Vagina (tissue), 2 donors: ENCODE measurements around the gene CNGB1. TPM values are rescaled to one million over a fixed set of nuclear protein-coding genes. Genes with fewer than 3 reads are reported as not detected.

ENCODE experiments used
- DNase-seq, 2 donors: peaks; one replicate each; pipeline ENCODE4 v3.0.0-alpha.2; 2017; ENCODE audit errors: extremely low spot score in 2 of 2
- H3K27ac ChIP-seq: fragments of 200-600 bp; sonication (generic); one replicate; pipeline ENCODE4 v1.5.1; 2019
- H3K27me3 ChIP-seq: fragments of 200-600 bp; sonication (generic); one replicate; pipeline ENCODE4 v1.5.1; 2019
- H3K36me3 ChIP-seq, 2 donors: fragments of 200-600 bp; sonication (generic); one replicate each; pipeline ENCODE4 v1.5.1; 2017 to 2019
- H3K4me1 ChIP-seq: fragments of 200-600 bp; sonication (generic); one replicate; pipeline ENCODE4 v1.5.1; 2019
- H3K4me3 ChIP-seq, 2 donors: fragments of 200-600 bp; sonication (generic); 1 replicate in 1 of 2; 2 replicates in 1 of 2; pipeline ENCODE4 v1.5.1; 2016 to 2019
- H3K9me3 ChIP-seq: fragments of 200-600 bp; sonication (generic); one replicate; pipeline ENCODE4 v1.5.1; 2019
- CTCF ChIP-seq, 3 experiments: fragments of 450-650 bp in 2 of 3; fragments of 200-600 bp in 1 of 3; sonication (generic) in 1 of 3; IDR thresholded peaks; one replicate each; pipeline ENCODE4 v1.5.1; 2017 to 2019; ENCODE audit warnings: antibody characterized with exemption in 3 of 3, mild to moderate bottlenecking in 2 of 3, moderate library complexity in 2 of 3
- POLR2A ChIP-seq, 2 donors: fragments of 450-650 bp; IDR thresholded peaks; one replicate each; pipeline ENCODE4 v1.6.1; 2017; ENCODE audit warnings: antibody characterized with exemption in 2 of 2, mild to moderate bottlenecking in 2 of 2, moderate library complexity in 2 of 2
- POLR2AphosphoS5 ChIP-seq, 2 donors: sonication (generic); formaldehyde crosslinking; IDR thresholded peaks; one replicate each; pipeline ENCODE4 v1.9.0; 2017; ENCODE audit warnings: antibody characterized with exemption in 2 of 2, mild to moderate bottlenecking in 2 of 2, low read depth in 1 of 2; ENCODE audit not compliant: insufficient read depth in 1 of 2
- intact Hi-C: fragments of 100-400 bp; cut with DNase I; formaldehyde crosslinking; loops from one replicate; pipeline ENCODE4 v1.15.1; 2023
- total RNA-seq: library from RNA; depleted of rRNA; stranded (reverse); fragments of >200 nt; gene quantifications from one replicate; pipeline ENCODE4 v1.2.3, GENCODE V29; 2016

The CNGB1 gene
- total RNA-seq, 1 donor from 2014 or later = not detected

- Histone ChIP-seq H3K27me3 (no peaks in the 10 kb centered on the region), H3K27ac (no peak overlapping the region), H3K4me1 (no peaks in the 10 kb centered on the region), H3K9me3 (no peaks in the 10 kb centered on the region), H3K4me3 (no peak overlapping the region), H3K36me3 (no peaks in the 10 kb centered on the region)
- intact Hi-C loops = no loop called here
- TF ChIP-seq POLR2AphosphoS5 (IDR thresholded peaks at IDR 0.05; ENCODE audit: insufficient read depth in 1 of 2, low read depth in 1 of 2) = no peak
- TF ChIP-seq POLR2A (IDR thresholded peaks at IDR 0.05) = no peak
- no peak for TF ChIP-seq CTCF (IDR thresholded peaks at IDR 0.05)
- no peak for DNase-seq
Observed at GRCh38 chr16:57924514-57924913, 46.4 kb downstream of the CNGB1 start.

GRCh38 chr16:57923841-57924240 is 47.1 kb downstream of the CNGB1 start:
- no peak for TF ChIP-seq CTCF (IDR thresholded peaks at IDR 0.05)
- TF ChIP-seq POLR2AphosphoS5 (IDR thresholded peaks at IDR 0.05; ENCODE audit: insufficient read depth in 1 of 2, low read depth in 1 of 2) = no peak
- no peak for TF ChIP-seq POLR2A (IDR thresholded peaks at IDR 0.05)
- no peaks in the 10 kb centered on the region for H3K27me3 ChIP-seq
- intact Hi-C loops = no loop called here
- H3K9me3 ChIP-seq = no peaks in the 10 kb centered on the region
- no peak overlapping the region for H3K27ac ChIP-seq
- H3K4me3 ChIP-seq = no peak overlapping the region
- DNase-seq = no peak
- no peaks in the 10 kb centered on the region for H3K36me3 ChIP-seq
- H3K4me1 ChIP-seq = no peaks in the 10 kb centered on the region

- Histone ChIP-seq H3K4me3 (no peak overlapping the region), H3K27me3 (no peaks in the 10 kb centered on the region), H3K9me3 (no peaks in the 10 kb centered on the region), H3K4me1 (no peaks in the 10 kb centered on the region), H3K36me3 (no peaks in the 10 kb centered on the region), H3K27ac (no peak overlapping the region)
- intact Hi-C loops = no loop called here
- no peak for DNase-seq
- TF ChIP-seq POLR2A (IDR thresholded peaks at IDR 0.05) = no peak
- no peak for TF ChIP-seq POLR2AphosphoS5 (IDR thresholded peaks at IDR 0.05; ENCODE audit: insufficient read depth in 1 of 2, low read depth in 1 of 2)
- no peak for TF ChIP-seq CTCF (IDR thresholded peaks at IDR 0.05)
Observed at GRCh38 chr16:57923418-57923817, 47.5 kb downstream of the CNGB1 start.

- H3K4me3 ChIP-seq = no peak overlapping the region
- H3K27ac ChIP-seq = no peak overlapping the region
- intact Hi-C loops = no loop called here
- H3K27me3 ChIP-seq = no peaks in the 10 kb centered on the region
- TF ChIP-seq POLR2A (IDR thresholded peaks at IDR 0.05) (no peak), POLR2AphosphoS5 (IDR thresholded peaks at IDR 0.05; ENCODE audit: insufficient read depth in 1 of 2, low read depth in 1 of 2) (no peak), CTCF (IDR thresholded peaks at IDR 0.05) (no peak)
- no peaks in the 10 kb centered on the region for H3K36me3 ChIP-seq
- no peaks in the 10 kb centered on the region for H3K4me1 ChIP-seq
- DNase-seq = no peak
- no peaks in the 10 kb centered on the region for H3K9me3 ChIP-seq
Observed at GRCh38 chr16:57920880-57921229, 50.1 kb downstream of the CNGB1 start.

GRCh38 chr16:57920215-57920879 is 50.6 kb downstream of the CNGB1 start:
- TF ChIP-seq POLR2A (IDR thresholded peaks at IDR 0.05) (no peak), POLR2AphosphoS5 (IDR thresholded peaks at IDR 0.05; ENCODE audit: insufficient read depth in 1 of 2, low read depth in 1 of 2) (no peak), CTCF (IDR thresholded peaks at IDR 0.05) (no peak)
- Histone ChIP-seq H3K9me3 (no peaks in the 10 kb centered on the region), H3K27me3 (no peaks in the 10 kb centered on the region), H3K4me3 (no peak overlapping the region), H3K4me1 (no peaks in the 10 kb centered on the region), H3K36me3 (no peaks in the 10 kb centered on the region), H3K27ac (no peak overlapping the region)
- no peak for DNase-seq
- intact Hi-C loops = no loop called here
